H9 (cell line): ENCODE data around the gene RAD1. TPM values are rescaled to one million over a fixed set of nuclear protein-coding genes. Genes with fewer than 3 reads are reported as not detected.

Experiments used
- DNase-seq: peaks from one replicate; pipeline ENCODE4 v3.0.0-alpha.2; 2017
- H2AFZ ChIP-seq: one replicate; pipeline ENCODE4 v1.6.1; 2013; ENCODE audit warnings: mild to moderate bottlenecking, low read length, control low read depth, moderate library complexity
- H2AK5ac ChIP-seq: 2 replicates; pipeline ENCODE4 v1.6.1; 2013; ENCODE audit warnings: low read length, control low read depth, mixed read lengths; ENCODE audit not compliant: insufficient read length
- H2BK120ac ChIP-seq: one replicate; pipeline ENCODE4 v1.6.1; 2013; ENCODE audit warnings: low read depth, mild to moderate bottlenecking, low read length, control low read depth, inconsistent platforms; ENCODE audit not compliant: poor library complexity, severe bottlenecking
- H2BK12ac ChIP-seq: 2 replicates; pipeline ENCODE4 v1.6.1; 2013; ENCODE audit warnings: low read length, control low read depth, mixed read lengths, low read depth; ENCODE audit not compliant: insufficient read length
- H2BK15ac ChIP-seq: 2 replicates; pipeline ENCODE4 v1.6.1; 2013; ENCODE audit warnings: low read depth, low read length, control low read depth
- H2BK20ac ChIP-seq: one replicate; pipeline ENCODE4 v1.6.1; 2013; ENCODE audit warnings: low read depth, mild to moderate bottlenecking, low read length, control low read depth, inconsistent platforms; ENCODE audit not compliant: poor library complexity, severe bottlenecking
- H2BK5ac ChIP-seq: 2 replicates; pipeline ENCODE4 v1.6.1; 2013; ENCODE audit warnings: low read length, control low read depth, mixed read lengths; ENCODE audit not compliant: insufficient read length
- H3K14ac ChIP-seq: 2 replicates; pipeline ENCODE4 v1.6.1; 2013; ENCODE audit warnings: low read length, control low read depth; ENCODE audit not compliant: insufficient read depth
- H3K18ac ChIP-seq: 2 replicates; pipeline ENCODE4 v1.6.1; 2013; ENCODE audit warnings: low read depth, mild to moderate bottlenecking, mixed read lengths, low read length, control low read depth; ENCODE audit not compliant: insufficient read length
- H3K23ac ChIP-seq: 2 replicates; pipeline ENCODE4 v1.6.1; 2013; ENCODE audit warnings: low read length, control low read depth, mixed read lengths, low read depth; ENCODE audit not compliant: insufficient read length
- H3K23me2 ChIP-seq: 2 replicates; pipeline ENCODE4 v1.6.1; 2013; ENCODE audit warnings: low read depth, mild to moderate bottlenecking, mixed read lengths, low read length, control low read depth; ENCODE audit not compliant: insufficient read length, poor library complexity, severe bottlenecking
- H3K27ac ChIP-seq: 2 replicates; pipeline ENCODE4 v1.5.1; 2013; ENCODE audit warnings: low read length, control low read depth, mixed read lengths, low read depth; ENCODE audit not compliant: insufficient read length
- H3K27me3 ChIP-seq: 2 replicates; pipeline ENCODE4 v1.6.1; 2013; ENCODE audit warnings: low read length, control low read depth, inconsistent platforms; ENCODE audit not compliant: insufficient read depth
- H3K4ac ChIP-seq: 2 replicates; pipeline ENCODE4 v1.6.1; 2013; ENCODE audit warnings: low read depth, mild to moderate bottlenecking, control low read depth, inconsistent platforms, low read length, moderate library complexity
- H3K4me1 ChIP-seq: 2 replicates; pipeline ENCODE4 v1.6.1; 2013; ENCODE audit warnings: low read length, control low read depth, inconsistent platforms; ENCODE audit not compliant: insufficient read depth
- H3K4me2 ChIP-seq: 2 replicates; pipeline ENCODE4 v1.6.1; 2013; ENCODE audit warnings: low read length, control low read depth, mixed read lengths; ENCODE audit not compliant: insufficient read length, insufficient read depth
- H3K56ac ChIP-seq: 2 replicates; pipeline ENCODE4 v1.6.1; 2013; ENCODE audit warnings: low read depth, mild to moderate bottlenecking, mixed read lengths, low read length, control low read depth; ENCODE audit not compliant: insufficient read length
- H3K79me1 ChIP-seq: 2 replicates; pipeline ENCODE4 v1.6.1; 2013; ENCODE audit warnings: low read depth, mild to moderate bottlenecking, moderate library complexity, low read length, control low read depth, inconsistent platforms; ENCODE audit not compliant: insufficient read depth, poor library complexity, severe bottlenecking
- H3K79me2 ChIP-seq: 2 replicates; pipeline ENCODE4 v1.6.1; 2013; ENCODE audit warnings: low read length, control low read depth, inconsistent platforms; ENCODE audit not compliant: insufficient read depth
- H3K9ac ChIP-seq: 2 replicates; pipeline ENCODE4 v1.6.1; 2013; ENCODE audit warnings: low read length, control low read depth, mixed read lengths; ENCODE audit not compliant: insufficient read length; ENCODE audit errors: extremely low read depth
- H3K9me3 ChIP-seq: one replicate; pipeline ENCODE4 v1.6.1; 2013; ENCODE audit warnings: low read depth, low read length, inconsistent platforms; ENCODE audit not compliant: control insufficient read depth
- H3T11ph ChIP-seq: one replicate; pipeline ENCODE4 v1.6.1; 2013; ENCODE audit warnings: mild to moderate bottlenecking, low read length, control low read depth, inconsistent platforms
- H4K20me1 ChIP-seq: one replicate; pipeline ENCODE4 v1.6.1; 2013; ENCODE audit not compliant: control insufficient read depth, insufficient read length, insufficient read depth
- H4K5ac ChIP-seq: 2 replicates; pipeline ENCODE4 v1.6.1; 2013; ENCODE audit warnings: low read depth, mild to moderate bottlenecking, mixed read lengths, low read length, control low read depth; ENCODE audit not compliant: insufficient read length
- H4K8ac ChIP-seq: replicated peaks from 2 replicates; pipeline ENCODE4 v1.6.1; 2013; ENCODE audit warnings: low read length, control low read depth, mixed read lengths, low read depth; ENCODE audit not compliant: insufficient read length
- H4K91ac ChIP-seq: 2 replicates; pipeline ENCODE4 v1.6.1; 2013; ENCODE audit warnings: low read depth, mild to moderate bottlenecking, moderate library complexity, mixed read lengths, low read length, control low read depth; ENCODE audit not compliant: insufficient read length
- H3K27ac Mint-ChIP-seq, 3 experiments: 2 replicates in 2 of 3; 3 replicates in 1 of 3; pipeline ENCODE4 v1.8.0; 2020 to 2021; ENCODE audit warnings: mixed read lengths in 3 of 3, mild to moderate bottlenecking in 1 of 3, moderate library complexity in 1 of 3
- H3K27me3 Mint-ChIP-seq: 2 replicates; pipeline ENCODE4 v1.8.0; 2021; ENCODE audit warnings: low read depth, mild to moderate bottlenecking, moderate library complexity, mixed read lengths
- H3K36me3 Mint-ChIP-seq, 3 experiments: 2 replicates in 2 of 3; 3 replicates in 1 of 3; pipeline ENCODE4 v1.8.0; 2020 to 2021; ENCODE audit warnings: low read depth in 3 of 3, mixed read lengths in 3 of 3; ENCODE audit not compliant: insufficient read depth in 1 of 3
- H3K4me1 Mint-ChIP-seq, 2 experiments: 2 replicates each; pipeline ENCODE4 v1.8.0; 2020; ENCODE audit warnings: mixed read lengths in 2 of 2
- H3K4me3 Mint-ChIP-seq, 2 experiments: 2 replicates in 1 of 2; 3 replicates in 1 of 2; pipeline ENCODE4 v1.8.0; 2020 to 2021; ENCODE audit warnings: mild to moderate bottlenecking in 2 of 2, mixed read lengths in 2 of 2, moderate library complexity in 1 of 2
- H3K9me3 Mint-ChIP-seq, 2 experiments: 2 replicates in 1 of 2; 3 replicates in 1 of 2; pipeline ENCODE4 v1.8.0; 2020; ENCODE audit warnings: mild to moderate bottlenecking in 2 of 2, mixed read lengths in 2 of 2, moderate library complexity in 1 of 2
- total RNA-seq: library from RNA; stranded (reverse); gene quantifications from 2 replicates; pipeline ENCODE4 v1.2.1, GENCODE V29; 2021
- TF ChIP-seq, protein P1 (sequence below): fragments of 200-600 bp; sonication (generic); conservative IDR thresholded peaks from 3 replicates; pipeline ENCODE4 v1.8.0; 2021; ENCODE audit warnings: antibody characterized with exemption, mild to moderate bottlenecking

Gene RAD1
- total RNA-seq, 1 experiment from 2014 or later, result 39.5 TPM

DNA sequence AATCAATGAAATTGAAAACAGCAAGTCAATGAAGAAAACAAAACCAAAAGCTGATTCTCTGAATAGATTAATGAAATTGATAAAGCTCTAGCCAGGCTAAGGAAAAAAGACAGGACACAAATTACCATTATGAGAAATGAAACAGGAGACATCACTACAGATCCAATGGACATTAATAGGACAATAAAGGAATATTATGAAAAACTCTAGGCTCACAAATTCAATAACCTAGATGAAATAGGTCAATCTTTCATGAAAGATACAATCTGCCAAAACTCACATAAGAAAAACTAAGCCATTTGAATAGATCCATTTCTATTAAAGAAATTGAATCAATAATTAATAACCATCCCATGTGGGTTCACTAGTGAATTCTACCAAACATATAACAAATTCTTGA, 39.0 kb downstream of the RAD1 start:
- Histone ChIP-seq H2AFZ (no peak overlapping the region), H3K56ac (no peak overlapping the region), H3K79me2 (no peaks in the 10 kb centered on the region), H3K4me1 (no peaks in the 10 kb centered on the region), H3K9ac (no peak overlapping the region), H3T11ph (no peak overlapping the region), H3K4ac (no peak overlapping the region), H3K79me1 (no peaks in the 10 kb centered on the region), H2BK20ac (no peak overlapping the region), H2BK5ac (no peak overlapping the region), H3K27ac (no peak overlapping the region), H4K20me1 (no peaks in the 10 kb centered on the region), H2BK15ac (no peak overlapping the region), H3K4me2 (no peak overlapping the region), H4K8ac (no peak overlapping the region), H2BK12ac (no peak overlapping the region), H2AK5ac (no peak overlapping the region), H2BK120ac (no peak overlapping the region), H4K91ac (no peak overlapping the region), H3K27me3 (no peaks in the 10 kb centered on the region), H3K18ac (no peak overlapping the region), H3K23me2 (no peaks in the 10 kb centered on the region), H4K5ac (no peak overlapping the region), H3K23ac (no peak overlapping the region), H3K14ac (no peak overlapping the region), H3K9me3 (no peaks in the 10 kb centered on the region)
- H3K27ac Mint-ChIP-seq, result no peak overlapping the region
- H3K27me3 Mint-ChIP-seq, result no peaks in the 10 kb centered on the region
- H3K36me3 Mint-ChIP-seq, result peaks cover 5 to 13% (median 9%) of the 10 kb centered on the region in 3 experiments; a peak in 6 of 7 replicates
- no peaks in the 10 kb centered on the region for H3K4me1 Mint-ChIP-seq
- TF ChIP-seq, protein P1, sequence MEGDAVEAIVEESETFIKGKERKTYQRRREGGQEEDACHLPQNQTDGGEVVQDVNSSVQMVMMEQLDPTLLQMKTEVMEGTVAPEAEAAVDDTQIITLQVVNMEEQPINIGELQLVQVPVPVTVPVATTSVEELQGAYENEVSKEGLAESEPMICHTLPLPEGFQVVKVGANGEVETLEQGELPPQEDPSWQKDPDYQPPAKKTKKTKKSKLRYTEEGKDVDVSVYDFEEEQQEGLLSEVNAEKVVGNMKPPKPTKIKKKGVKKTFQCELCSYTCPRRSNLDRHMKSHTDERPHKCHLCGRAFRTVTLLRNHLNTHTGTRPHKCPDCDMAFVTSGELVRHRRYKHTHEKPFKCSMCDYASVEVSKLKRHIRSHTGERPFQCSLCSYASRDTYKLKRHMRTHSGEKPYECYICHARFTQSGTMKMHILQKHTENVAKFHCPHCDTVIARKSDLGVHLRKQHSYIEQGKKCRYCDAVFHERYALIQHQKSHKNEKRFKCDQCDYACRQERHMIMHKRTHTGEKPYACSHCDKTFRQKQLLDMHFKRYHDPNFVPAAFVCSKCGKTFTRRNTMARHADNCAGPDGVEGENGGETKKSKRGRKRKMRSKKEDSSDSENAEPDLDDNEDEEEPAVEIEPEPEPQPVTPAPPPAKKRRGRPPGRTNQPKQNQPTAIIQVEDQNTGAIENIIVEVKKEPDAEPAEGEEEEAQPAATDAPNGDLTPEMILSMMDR, result no peak
- no peak overlapping the region for H3K4me3 Mint-ChIP-seq
- no peak for DNase-seq
- H3K9me3 Mint-ChIP-seq, result peaks cover 22 to 26% of the 10 kb centered on the region in 2 experiments
